Activated effector memory CD4-positive, alpha-beta T cell treated with Interleukin-2 at 50 U/mL for 16 hours (primary cell): Measurements from ENCODE around the gene FASTKD1.
"Not testable (repeated sequence)": the region's sequence is repeated elsewhere in the genome, so short reads cannot be mapped to it uniquely, and the experiment has no call there.

ENCODE experiments used
- DNase-seq: peaks from one replicate; pipeline ENCODE4 v3.0.0-alpha.2; 2020

The FASTKD1 gene, protein sequence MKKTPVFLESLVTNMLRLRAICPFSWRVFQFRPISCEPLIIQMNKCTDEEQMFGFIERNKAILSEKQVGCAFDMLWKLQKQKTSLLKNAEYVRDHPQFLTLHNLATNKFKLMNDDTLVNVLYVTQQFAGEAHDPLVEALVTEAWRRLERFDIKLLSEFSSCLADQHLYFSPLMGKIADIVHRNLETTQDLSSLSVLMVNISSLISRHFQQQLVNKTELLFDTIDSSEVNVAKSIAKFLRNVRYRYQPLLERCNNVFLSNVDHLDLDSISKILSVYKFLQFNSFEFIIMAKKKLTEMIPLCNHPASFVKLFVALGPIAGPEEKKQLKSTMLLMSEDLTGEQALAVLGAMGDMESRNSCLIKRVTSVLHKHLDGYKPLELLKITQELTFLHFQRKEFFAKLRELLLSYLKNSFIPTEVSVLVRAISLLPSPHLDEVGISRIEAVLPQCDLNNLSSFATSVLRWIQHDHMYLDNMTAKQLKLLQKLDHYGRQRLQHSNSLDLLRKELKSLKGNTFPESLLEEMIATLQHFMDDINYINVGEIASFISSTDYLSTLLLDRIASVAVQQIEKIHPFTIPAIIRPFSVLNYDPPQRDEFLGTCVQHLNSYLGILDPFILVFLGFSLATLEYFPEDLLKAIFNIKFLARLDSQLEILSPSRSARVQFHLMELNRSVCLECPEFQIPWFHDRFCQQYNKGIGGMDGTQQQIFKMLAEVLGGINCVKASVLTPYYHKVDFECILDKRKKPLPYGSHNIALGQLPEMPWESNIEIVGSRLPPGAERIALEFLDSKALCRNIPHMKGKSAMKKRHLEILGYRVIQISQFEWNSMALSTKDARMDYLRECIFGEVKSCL

DNA sequence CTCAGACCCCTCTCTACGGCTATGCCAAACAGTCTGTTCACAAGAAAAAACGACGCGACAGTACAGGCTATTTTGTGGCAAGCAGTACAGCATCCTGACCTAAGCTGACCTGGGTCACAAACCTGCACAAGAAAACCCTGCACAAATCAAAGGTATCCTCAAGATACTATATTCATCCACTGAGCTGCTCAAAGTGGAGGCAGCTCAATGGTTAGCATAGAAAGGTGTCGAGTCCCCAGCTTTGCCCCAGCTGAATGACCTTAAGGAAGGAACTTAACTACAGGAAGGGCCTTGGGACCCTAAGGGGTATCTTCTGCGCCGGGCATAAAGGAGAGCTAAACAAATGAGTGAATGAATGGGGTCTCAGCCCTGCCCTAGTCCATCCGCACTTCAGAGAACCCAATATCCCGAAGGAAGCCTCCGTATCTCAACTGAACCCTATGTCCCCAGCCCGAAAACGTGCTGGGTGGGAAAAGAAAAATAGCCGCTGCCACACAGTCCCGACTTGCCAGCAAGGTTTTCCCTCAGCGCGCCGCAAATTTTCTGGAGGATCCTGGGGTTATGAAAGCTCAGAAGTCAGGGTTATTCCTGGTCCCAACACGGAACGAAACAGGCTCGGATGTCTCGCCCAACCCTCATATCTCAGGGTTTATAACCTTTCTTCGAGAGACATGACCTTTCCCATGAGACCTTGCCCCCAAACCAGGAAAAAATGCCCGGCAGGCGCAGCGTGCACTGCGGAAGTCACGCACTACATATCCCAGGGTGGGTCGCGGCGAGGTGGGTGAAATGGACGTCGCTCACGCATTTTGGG, at the start of gene FASTKD1:
Gene FASTKD1, minus strand, starts transcription at position 706 of the 814 bp plus-strand sequence. CDS start 1,836 bp downstream, outside the sequence.
- peak; percentile 72 for DNase-seq

DNA sequence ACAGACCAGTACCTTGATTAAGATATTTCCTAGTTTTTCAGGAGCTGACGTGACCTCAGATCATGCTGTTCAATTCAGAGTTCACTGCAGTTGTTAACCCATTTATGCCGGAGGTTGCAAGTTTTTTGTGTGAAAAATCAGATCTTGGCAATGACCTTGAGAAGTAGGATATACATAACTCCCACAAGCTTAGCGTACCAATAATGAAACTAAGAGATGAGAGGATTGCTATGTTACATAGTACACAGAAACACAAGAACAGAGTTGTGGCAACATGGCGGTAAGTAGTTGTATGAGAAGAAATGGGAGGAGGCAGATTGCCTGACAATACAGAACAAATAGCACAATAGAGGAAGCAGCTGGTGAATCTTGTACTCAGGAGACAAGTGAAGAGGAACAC, 49.6 kb upstream of the FASTKD1 start:
- DNase-seq = no peak

DNA sequence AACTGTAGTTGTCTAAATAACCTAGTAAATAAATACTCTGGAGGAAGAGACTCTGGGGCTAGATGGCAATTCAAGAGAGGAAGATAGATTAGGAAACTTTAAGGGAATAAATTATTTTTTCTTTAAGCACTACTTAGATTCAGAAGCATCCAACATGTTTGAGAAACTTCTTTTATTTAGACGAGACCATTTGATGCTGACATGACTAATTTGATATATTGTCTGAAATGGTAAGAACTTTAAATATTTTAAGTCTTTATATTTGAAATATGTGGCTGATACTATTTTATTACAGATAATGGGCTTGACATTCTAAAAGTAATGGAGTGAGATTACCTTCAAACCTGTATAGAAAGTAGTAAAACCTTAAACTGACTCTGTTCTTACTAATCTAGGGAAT, 46.8 kb upstream of the FASTKD1 start:
- no peak for DNase-seq

DNA sequence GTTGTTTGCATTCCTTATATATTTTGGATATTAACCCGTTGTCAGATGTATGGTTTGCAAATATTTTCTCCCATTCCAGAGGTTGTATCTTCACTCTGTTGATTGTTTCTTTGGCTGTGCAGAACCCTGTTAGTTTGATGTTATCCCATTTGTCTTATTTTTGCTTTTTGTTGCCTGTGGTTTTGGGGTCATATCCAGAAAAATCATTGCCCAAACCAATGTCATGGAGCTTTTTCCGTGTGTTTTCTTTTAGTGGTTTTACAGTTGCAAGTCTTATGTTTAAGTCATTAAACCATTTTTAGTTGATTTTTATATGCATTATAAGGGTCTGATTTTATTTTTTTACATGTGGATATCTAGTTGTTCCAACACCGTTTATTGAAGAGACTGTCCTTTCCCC, 46.3 kb upstream of the FASTKD1 start:
- DNase-seq = no peak

DNA sequence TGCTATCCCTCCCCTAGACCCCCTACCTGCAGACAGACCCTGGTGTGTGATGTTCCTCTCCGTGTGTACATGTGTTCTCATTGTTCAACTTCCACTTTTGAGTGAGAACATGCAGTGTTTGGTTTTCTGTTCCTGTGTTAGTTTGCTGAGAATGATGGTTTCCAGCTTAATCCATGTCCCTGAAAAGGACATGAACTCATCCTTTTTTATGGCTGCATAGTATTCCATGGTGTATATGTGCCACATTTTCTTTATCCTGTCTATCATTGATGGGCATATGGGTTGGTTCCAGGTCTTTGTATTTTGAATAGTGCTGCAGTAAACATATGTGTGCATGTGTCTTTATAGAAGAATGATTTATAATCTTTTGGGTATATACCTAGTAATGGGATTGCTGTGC, 42.3 kb upstream of the FASTKD1 start:
- not testable (repeated sequence) for DNase-seq

DNA sequence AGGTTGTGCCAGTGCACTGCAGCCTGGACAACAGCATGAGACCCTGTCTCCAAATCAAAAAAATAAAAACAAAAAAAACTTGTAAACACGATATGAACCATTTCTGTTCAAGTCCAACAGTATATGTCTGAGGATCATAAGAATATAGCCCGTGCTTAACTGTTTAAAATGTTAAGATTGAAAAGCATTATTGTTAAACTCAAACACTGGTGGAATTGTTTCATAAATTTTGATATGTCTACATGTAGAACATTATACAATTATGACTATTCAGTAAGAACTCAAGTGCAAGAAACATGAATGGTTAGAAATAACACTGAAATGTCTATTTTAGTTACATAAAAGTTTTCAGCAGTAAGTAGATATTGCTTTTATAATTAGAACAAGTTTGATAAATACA, 40.2 kb upstream of the FASTKD1 start:
- no peak for DNase-seq

DNA sequence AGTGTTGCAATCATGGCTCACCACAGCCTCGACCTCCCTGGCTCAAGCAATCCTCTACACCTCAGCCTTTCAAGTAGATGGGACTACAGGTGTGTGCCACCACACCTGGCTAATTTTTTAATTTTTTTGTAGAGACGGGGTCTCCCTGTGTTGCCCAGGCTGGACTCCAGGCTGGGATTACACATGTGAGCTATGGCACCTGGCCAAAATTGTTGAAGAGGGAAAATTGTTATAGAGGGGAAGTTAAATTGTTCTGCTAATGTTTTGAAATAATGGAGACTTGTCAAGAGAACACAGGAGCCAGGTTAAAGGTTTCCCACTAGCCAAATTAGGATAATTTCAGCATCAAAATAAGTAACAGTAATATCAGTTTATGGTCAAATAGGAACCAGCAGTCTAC, 35.6 kb upstream of the FASTKD1 start:
- no peak for DNase-seq

DNA sequence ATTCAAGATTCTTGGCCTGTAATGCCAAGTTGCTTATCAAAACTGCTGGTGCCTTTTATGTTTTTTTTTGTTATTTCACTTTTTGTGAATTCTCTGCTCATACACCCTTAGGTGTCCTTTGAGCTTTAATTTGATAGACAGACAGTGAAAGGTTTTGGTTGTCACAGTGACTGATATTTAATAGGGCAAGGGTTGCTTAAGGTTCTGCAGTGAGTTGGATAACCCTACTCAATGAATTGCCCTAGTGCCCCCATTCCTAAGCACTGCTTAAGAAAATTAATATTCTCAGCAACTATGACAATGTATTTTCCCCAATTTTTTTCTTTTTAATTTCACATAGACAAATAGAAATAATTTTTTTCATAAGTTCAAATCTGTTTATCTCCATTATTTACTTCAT, 25.9 kb upstream of the FASTKD1 start:
- DNase-seq = no peak

DNA sequence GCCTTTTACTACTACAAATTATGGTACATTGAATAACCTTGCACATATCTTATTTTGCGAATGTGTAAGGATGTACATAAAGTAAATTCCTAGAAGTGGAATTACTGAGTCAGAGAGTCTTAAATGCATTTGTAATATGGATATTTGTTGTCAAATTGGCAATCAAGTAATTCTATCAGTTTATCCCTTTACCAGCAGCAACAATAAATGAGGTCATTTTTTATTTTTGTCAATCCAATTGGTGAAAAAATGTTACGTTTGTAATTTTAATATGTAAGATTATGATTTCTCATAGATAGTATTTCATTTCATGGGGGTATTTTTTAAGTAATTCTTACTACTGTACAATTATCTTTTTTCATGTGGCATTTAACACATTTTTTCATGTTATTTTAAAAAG, 25.3 kb upstream of the FASTKD1 start:
- DNase-seq = no peak

DNA sequence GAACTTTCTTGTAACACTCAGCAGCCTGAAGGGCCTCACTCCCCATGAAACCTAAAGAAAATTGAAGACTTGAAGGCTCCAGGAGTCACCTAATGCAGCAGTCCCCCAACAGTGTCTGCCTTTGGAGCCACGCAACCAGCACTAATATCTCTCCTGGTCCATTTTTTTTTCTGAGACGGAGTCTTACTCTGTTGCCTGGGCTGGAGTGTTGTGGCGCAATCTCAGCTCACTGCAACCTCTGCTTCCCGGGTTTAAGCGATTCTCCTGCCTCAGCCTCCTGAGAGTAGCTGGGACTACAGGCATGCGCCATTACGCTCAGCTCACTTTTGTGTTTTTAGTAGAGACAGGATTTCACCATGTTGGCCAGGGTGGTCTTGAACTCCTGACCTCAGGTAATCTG, 22.9 kb upstream of the FASTKD1 start:
- not testable (repeated sequence) for DNase-seq

DNA sequence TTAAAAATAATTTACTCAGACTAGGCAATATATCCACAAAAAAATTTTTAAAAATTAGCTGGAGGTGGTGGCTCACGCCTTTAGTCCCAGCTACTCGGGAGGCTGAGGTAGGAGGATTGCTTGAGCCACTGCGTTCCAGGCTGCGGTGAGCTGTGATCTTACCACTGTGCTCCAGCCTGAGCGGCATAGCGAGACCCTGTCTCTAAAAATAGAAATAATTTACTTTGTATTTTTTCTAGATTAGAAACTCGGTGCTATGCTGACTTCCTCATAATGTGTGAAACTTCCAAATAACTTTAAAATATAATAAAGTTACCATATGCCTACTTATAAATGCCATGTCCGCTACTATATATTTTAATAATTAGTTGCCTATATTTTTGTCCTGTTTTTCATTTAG, 17.1 kb upstream of the FASTKD1 start:
- DNase-seq = no peak

DNA sequence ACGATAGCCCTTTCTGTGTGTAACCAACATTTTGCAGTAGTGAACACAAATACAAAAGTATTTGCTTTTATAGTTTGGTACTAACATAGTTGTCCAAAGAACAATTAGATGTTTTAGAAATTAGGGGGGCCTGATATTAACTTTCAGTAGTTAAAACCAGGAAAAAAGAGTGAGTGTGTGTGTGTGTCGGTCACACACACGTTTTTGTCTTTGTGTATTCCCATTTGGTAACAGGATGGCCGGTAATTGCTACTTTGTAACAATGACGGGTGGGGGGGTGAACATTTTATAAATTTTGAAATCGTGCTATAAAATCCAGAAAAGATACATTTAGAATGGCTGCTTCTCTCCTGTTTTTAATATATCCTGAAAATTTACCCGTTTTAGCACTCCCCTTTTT, 12.0 kb upstream of the FASTKD1 start:
- DNase-seq = no peak

DNA sequence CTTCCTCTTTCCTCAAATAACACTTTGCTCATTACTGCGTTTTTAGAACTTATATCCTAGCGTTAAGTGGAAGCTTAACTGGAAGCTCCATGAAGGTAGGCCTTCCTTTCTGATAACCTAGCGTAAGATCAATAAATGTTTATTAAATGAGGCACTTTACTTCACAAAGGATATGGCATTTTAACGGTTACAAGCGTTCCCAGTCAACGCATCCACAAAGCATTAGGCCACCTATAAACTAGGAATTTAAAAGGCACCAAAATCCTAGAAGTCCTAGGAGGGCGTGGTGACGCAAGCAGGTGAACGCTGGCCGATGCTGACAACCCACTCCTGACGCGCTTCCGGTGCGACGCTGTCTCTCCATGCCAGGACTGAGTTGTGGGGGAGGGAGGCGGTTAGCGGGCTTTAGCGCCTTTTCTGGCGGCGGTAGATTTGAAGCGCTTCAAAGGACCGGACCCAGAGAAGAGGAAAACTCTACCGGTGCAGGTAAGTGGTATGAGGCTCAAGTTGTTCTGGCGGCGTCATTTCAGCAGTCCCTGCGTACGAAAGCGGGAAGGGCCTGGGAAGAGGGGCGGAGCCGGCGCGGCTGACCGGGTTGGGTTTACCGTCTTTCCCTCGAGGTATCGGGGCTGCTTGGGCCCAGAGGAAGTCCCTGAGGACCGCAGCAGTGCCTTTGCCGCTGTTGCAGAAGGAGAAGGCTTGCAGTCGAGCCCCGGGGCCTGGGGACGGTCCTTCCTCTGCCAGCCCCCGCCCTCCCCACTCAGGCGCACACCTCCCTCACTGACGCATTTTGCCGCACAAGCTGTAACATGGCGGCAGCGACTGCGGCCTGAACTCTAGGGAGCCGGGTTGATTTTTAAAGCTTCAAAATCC, 10.6 kb upstream of the FASTKD1 start, which contains the start of gene PPIG:
Gene PPIG, plus strand, starts transcription at position 347 of the 873 bp plus-strand sequence. CDS start 19,691 bp downstream, outside the sequence.
- DNase-seq = peak; percentile 78

DNA sequence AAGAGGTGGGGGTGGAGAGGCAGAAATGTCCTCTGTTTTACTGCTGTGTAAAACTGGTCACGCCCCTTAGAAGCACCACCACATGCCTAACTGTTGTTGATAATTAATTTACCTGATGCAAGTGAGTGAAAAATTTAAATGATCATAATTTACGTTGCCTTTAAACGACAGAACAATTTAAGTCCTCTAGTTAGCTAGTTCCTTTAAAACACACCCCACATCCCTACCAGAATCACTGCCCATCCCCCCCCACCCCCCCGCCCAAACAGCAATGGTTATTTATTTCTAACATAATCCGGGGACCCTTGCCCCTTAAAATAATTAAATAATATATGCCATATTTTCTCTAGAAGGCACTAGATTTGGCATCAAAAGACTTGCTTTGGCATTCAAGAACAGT, 9.9 kb upstream of the FASTKD1 start:
- DNase-seq = no peak

DNA sequence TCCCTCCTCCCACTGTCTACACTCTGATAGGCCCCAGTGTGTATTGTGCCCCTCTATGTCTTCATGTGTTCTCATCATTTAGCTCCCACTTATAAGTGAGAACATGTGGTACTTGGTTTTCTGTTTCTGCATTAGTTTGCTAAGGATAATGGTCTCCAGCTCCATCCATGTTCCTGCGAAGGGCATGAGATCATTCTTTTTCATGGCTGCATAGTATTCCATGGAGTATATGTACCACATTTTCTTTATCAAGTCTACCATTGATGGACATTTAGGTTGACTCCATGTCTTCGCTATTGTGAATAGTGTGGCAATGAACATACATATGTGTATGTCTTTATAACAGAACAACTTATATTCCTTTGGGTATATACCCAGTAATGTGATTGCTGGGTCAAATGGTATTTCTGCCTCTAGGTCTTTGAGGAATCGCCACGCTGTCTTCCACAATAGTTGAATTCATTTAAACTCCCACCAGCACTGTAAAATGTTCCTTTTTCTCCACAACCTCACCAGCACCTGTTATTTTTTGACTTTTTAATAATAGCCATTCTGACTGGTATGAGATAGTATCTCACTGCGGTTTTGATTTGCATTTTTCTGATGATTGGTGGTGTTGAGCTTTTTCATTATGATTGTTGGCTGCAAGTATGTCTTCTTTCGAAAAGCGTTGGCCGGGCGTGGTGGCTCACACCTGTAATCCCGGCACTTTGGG, 9.0 kb upstream of the FASTKD1 start:
- DNase-seq = not testable (repeated sequence)

DNA sequence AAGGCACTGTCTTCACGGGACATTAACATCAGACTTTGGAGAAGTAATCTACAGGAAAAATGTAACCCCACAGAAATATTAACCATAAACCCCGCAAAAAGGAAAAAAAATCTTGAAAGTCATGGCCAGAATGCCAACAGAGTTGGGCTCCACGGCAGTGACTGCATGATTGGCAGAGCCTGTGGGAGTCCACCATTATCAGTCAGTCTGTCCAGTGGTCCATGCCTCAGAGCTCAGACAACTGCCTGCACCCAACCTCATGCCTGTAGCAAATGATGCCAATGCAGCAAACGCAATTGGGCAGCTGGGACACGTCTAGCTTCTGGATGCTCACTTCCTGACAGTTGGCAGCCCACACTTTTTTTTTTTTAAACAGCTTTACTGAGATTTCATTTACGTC, 5.4 kb upstream of the FASTKD1 start:
- DNase-seq = no peak

DNA sequence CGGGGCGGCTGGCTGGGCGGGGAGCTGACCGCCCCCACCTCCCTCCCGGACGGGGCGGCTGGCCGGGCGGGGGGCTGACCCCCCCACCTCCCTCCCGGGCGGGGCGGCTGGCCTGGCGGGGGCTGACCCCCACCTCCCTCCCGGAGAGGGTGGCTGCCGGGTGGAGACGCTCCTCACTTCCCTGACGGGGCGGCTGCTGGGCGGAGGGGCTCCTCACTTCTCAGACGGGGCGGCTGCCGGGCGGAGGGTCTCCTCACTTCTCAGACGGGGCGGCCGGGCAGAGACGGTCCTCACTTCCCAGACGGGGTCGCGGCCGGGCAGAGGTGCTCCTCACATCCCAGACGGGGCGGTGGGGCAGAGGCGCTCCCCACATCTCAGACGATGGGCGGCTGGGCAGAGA, 1.6 kb upstream of the FASTKD1 start:
- DNase-seq = not testable (repeated sequence)

DNA sequence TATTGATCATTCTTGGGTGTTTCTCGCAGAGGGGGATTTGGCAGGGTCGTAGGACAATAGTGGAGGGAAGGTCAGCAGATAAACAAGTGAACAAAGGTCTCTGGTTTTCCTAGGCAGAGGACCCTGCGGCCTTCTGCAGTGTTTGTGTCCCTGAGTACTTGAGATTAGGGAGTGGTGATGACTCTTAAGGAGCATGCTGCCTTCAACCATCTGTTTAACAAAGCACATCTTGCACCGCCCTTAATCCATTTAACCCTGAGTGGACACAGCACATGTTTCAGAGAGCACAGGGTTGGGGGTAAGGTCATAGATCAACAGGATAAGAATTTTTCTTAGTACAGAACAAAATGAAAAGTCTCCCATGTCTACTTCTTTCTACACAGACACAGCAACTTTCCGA, 874 bp upstream of the FASTKD1 start:
- DNase-seq = not testable (repeated sequence)

DNA sequence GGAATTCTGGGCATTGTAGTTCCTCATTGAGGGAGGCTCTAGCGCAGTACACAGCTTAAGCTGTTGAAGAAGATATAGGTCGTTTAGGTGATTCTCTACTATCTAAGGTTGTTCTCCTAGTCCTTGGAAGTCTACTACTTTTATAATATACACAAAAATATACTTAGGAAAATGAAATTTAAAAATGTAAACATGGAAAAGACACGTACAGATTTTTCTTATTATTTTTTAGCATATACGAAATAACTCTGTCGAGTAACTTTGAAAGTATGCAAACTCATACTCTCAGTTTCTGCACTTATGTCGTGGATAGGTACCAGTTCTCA, 272 bp upstream of the FASTKD1 start:
- DNase-seq = no peak

DNA sequence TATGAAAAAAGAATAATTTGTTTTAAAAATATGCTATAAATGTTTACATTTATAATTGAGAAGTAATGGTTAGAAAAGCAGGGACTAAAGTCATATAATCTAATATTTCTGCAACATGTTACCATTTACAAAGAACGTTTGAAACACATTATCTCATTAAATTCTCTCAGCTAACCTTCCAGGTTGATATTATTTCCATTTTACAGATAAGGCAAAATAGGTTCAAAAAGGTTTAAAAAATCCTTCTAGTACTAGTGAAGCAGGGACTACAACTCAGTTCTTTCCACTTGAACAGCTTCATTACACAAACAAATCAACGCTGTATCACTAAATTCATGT, 875 bp downstream of the FASTKD1 start:
- DNase-seq = no peak

DNA sequence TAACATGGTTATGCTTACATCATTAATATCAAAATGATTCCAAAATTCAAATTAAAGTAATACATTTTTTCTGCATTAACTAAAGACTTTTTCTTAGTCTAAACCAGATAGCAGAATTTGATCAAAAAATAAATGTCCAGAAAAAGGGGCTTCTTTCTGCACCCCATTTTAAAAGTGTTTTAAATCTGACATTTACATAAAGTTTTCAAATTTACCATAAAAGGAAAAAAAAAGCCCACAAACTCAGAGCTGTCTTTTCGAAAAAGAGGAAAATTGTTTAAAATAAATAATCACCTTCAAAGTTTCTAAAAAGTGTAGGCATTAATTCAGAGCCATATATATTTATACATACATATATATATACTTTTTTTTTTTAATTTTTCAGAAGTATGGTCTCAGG, 1.5 kb downstream of the FASTKD1 start:
- no peak for DNase-seq

DNA sequence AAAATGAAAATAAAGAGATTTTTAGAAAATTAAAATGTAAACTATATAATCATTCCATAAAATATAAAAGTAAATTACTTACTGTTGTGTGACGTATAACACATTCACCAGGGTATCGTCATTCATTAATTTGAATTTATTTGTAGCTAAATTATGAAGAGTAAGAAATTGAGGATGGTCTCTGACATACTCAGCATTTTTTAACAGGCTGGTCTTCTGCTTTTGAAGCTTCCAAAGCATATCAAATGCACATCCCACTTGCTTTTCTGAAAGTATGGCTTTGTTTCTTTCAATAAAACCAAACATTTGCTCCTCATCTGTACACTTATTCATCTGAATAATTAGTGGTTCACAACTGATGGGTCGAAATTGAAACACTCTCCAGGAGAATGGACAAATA, 2.1 kb downstream of the FASTKD1 start:
- no peak for DNase-seq
